Coronary artery (tissue), 2 donors: ENCODE results near the gene MZF1.

Experiments used
- DNase-seq: peaks from one replicate; pipeline ENCODE4 v3.0.0-alpha.2; 2017; ENCODE audit warnings: low spot score
- H3K27ac ChIP-seq, 2 donors: fragments of 200-600 bp; sonication (generic); one replicate each; pipeline ENCODE4 v1.5.1; 2016 to 2019
- H3K4me3 ChIP-seq: fragments of 200-600 bp; sonication (generic); 2 replicates; pipeline ENCODE4 v1.5.1; 2016; ENCODE audit warnings: mild to moderate bottlenecking, moderate library complexity
- TF ChIP-seq, protein P1 (sequence below): fragments of 200-600 bp; sonication (generic); IDR thresholded peaks from one replicate; pipeline ENCODE4 v1.5.1; 2019; ENCODE audit warnings: antibody characterized with exemption

MZF1 gene

GRCh38 chr19:58516246-58516836 lies 56.8 kb downstream of the MZF1 start:
- TF ChIP-seq, protein P1, sequence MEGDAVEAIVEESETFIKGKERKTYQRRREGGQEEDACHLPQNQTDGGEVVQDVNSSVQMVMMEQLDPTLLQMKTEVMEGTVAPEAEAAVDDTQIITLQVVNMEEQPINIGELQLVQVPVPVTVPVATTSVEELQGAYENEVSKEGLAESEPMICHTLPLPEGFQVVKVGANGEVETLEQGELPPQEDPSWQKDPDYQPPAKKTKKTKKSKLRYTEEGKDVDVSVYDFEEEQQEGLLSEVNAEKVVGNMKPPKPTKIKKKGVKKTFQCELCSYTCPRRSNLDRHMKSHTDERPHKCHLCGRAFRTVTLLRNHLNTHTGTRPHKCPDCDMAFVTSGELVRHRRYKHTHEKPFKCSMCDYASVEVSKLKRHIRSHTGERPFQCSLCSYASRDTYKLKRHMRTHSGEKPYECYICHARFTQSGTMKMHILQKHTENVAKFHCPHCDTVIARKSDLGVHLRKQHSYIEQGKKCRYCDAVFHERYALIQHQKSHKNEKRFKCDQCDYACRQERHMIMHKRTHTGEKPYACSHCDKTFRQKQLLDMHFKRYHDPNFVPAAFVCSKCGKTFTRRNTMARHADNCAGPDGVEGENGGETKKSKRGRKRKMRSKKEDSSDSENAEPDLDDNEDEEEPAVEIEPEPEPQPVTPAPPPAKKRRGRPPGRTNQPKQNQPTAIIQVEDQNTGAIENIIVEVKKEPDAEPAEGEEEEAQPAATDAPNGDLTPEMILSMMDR, result no peak
- Histone ChIP-seq H3K27ac (no peak overlapping the region), H3K4me3 (no peak overlapping the region)
- DNase-seq, result no peak

DNA sequence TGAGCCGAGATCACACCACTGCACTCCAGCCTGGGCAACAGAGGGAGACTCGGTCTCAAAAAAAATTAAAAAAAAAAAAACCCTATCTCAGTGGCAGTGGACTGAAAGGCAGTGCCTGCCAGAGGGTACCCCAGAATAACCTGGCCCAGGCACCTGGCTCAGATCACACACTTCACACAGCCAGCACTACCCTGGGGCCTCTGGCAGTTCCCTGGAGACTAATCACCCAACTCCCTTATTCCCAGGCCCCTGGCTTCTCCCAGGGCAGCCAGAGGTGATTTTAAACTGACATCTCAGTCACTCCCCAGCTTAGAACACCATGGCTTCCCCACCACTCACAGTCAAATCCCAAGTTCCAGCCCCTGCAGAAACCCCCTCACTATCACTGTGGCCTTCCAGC lies 57.9 kb downstream of the MZF1 start:
- Histone ChIP-seq H3K27ac (no peak overlapping the region), H3K4me3 (no peak overlapping the region)
- DNase-seq, result no peak
- TF ChIP-seq, protein P1, result no peak

GRCh38 chr19:58514564-58515022 lies 58.5 kb downstream of the MZF1 start:
- Histone ChIP-seq H3K27ac (peak overlapping the region in 1 of 2 donors; percentile 72), H3K4me3 (peak overlapping the region; percentile 66)

DNA sequence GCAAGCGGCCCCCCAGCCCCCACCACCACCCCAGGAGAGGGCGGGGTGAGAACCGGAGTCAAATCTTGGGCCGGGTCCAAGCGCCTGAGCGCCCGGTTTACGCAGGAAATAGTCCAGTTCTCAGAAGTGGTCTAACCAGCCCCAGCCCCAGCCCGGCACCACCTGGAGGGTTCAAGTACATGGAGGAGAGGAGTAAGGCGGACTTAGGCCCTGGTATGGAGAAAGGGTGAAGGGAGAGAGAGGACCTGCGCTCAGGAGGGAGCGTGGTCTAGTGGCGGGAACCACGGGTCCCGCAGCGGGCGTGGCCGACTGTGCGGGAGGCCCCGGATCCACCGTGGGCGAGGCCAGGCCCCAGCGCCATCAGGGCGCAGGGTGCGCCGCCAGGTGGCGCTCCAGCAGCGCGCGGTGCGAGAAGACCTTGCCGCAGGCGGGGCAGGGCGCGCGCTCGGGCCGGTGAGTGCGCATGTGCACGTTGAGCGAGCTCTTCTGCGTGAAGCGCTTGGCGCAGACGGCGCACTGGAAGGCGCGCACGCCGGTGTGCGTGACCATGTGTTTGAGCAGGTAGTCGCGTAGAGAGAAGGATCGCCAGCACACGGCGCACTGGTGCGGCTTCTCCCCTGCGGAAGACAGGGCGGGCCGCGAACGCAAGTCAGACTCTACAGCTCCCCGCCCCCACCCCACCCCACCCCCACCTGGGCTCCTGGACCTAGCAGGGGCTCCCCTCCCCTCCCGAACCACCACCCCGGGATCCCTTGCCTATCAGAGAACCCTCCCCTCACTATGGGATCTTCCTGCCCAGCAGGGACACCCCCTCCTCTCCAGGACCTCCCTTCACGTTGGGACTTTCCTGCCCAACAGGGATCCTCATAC lies 59.2 kb downstream of the MZF1 start:
- DNase-seq, result no peak
- TF ChIP-seq, protein P1, result peak; percentile 80
- Histone ChIP-seq H3K4me3 (peak overlapping the region; percentile 66), H3K27ac (peak overlapping the region in 1 of 2 donors; percentile 72)

More at GRCh38 chr19:58514564-58515022, 58.5 kb downstream of the MZF1 start:
- TF ChIP-seq, protein P1, result no peak
- DNase-seq, result no peak

DNA sequence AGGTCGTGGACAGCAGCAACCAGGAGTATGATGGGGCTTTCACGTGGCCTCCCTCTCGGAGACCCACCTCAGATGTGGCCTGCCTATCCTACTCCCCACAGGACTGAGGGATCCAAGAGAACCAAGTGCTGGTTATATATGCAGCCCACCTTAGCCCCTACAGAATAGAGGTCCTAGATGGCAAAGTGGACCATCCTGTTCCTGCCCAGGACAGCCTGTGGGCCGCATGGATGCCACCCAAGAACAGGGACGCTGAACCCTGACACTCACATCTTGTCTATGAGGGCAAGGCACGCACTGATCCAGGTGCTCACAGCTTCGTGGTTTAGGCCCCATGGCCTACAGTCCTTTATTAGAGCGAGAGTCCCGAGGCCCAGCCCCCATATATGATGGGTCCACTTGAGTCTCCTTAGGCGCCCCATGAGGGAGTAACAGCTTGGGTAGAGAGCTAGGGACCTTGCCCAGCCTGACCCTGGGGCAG lies 59.9 kb downstream of the MZF1 start:
- DNase-seq, result no peak
- TF ChIP-seq, protein P1, result no peak
- peak overlapping the region; percentile 66 for H3K4me3 ChIP-seq
- H3K27ac ChIP-seq, result peak overlapping the region in 1 of 2 donors; percentile 72
